HFFc6 (cell line): ENCODE measurements around the gene SAMSN1. TPM values are rescaled to one million over a fixed set of nuclear protein-coding genes. Genes with fewer than 3 reads are reported as not detected.
"Not testable (repeated sequence)": the region's sequence is repeated elsewhere in the genome, so short reads cannot be mapped to it uniquely, and the experiment has no call there.

Experiments used
- DNase-seq: peaks from one replicate; pipeline ENCODE4 v3.0.0-alpha.2; 2018
- H3K27ac Mint-ChIP-seq: 2 replicates; pipeline ENCODE4 v1.8.0; 2020; ENCODE audit warnings: mild to moderate bottlenecking, mixed read lengths
- H3K27me3 Mint-ChIP-seq: 2 replicates; pipeline ENCODE4 v1.8.0; 2021; ENCODE audit warnings: mild to moderate bottlenecking, moderate library complexity, mixed read lengths; ENCODE audit not compliant: insufficient read depth
- H3K36me3 Mint-ChIP-seq: 2 replicates; pipeline ENCODE4 v1.8.0; 2021; ENCODE audit warnings: low read depth, mixed read lengths
- H3K4me1 Mint-ChIP-seq: 2 replicates; pipeline ENCODE4 v1.8.0; 2020; ENCODE audit warnings: low read depth, mixed read lengths
- H3K4me3 Mint-ChIP-seq: 2 replicates; pipeline ENCODE4 v1.8.0; 2020; ENCODE audit warnings: mild to moderate bottlenecking, moderate library complexity, mixed read lengths
- H3K9me3 Mint-ChIP-seq: 2 replicates; pipeline ENCODE4 v1.8.0; 2020; ENCODE audit warnings: mild to moderate bottlenecking, mixed read lengths
- total RNA-seq, 6 experiments: library from RNA; stranded (reverse); fragmentation: NEBNext Ultra II Directional; extraction: Animal tissue kit (Norgen Biotek cat#: 25700); gene quantifications; 2 replicates in 1 of 6; 3 replicates in 5 of 6; pipeline ENCODE4 v1.2.3, GENCODE V29; 2021
- TF ChIP-seq, protein P1 (sequence below): fragments of 200-600 bp; sonication (generic); IDR thresholded peaks from 2 replicates; pipeline ENCODE4 v1.5.0; 2021; ENCODE audit warnings: antibody characterized with exemption, mild to moderate bottlenecking

SAMSN1 gene
- total RNA-seq, 6 experiments from 2014 or later = not detected

DNA sequence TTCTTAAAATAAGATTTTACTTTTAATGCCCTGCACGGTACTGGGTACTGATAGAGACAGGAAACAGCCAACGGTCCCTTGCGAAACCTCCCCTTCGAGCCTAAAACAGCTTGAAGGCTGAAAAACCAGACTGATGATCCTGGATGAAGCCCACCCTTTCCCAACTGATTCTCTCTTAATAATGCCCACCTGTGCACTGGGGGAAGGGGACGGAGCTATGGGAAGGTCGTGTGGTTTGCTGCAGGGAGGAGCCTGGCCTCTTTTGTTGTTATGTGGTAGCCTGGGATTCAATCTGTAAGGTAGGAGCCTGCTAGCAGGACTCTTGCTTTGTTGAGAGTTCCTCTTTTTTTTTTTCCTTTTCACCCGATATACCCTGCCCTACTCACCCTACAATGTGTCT is 25.6 kb downstream of the SAMSN1 start:
- Mint-ChIP-seq H3K36me3 (no peaks in the 10 kb centered on the region), H3K27ac (no peak overlapping the region), H3K9me3 (peaks cover 9% of the 10 kb centered on the region; the same call in 1 of the 2 replicates), H3K27me3 (no peaks in the 10 kb centered on the region), H3K4me3 (no peak overlapping the region), H3K4me1 (no peaks in the 10 kb centered on the region)
- TF ChIP-seq, protein P1, sequence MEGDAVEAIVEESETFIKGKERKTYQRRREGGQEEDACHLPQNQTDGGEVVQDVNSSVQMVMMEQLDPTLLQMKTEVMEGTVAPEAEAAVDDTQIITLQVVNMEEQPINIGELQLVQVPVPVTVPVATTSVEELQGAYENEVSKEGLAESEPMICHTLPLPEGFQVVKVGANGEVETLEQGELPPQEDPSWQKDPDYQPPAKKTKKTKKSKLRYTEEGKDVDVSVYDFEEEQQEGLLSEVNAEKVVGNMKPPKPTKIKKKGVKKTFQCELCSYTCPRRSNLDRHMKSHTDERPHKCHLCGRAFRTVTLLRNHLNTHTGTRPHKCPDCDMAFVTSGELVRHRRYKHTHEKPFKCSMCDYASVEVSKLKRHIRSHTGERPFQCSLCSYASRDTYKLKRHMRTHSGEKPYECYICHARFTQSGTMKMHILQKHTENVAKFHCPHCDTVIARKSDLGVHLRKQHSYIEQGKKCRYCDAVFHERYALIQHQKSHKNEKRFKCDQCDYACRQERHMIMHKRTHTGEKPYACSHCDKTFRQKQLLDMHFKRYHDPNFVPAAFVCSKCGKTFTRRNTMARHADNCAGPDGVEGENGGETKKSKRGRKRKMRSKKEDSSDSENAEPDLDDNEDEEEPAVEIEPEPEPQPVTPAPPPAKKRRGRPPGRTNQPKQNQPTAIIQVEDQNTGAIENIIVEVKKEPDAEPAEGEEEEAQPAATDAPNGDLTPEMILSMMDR = no peak
- no peak for DNase-seq

DNA sequence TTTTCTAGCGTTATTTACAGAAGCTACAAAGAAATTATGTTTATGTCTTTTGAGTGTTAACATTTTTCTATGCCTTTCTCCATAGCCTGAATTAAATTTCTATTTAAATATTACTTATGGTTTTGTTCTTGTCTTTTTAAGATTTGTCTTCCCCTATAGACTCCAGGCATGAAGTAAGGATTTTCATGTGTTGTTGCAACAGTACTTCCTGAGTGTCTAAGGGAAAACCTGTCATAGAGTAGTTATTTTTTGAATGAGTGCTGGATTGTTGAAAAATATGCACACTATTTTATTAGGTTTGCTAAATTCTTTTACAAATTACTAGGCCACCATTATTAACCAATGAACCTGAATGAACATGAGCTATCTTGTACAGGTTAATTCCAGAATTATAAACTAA is 27.1 kb downstream of the SAMSN1 start:
- no peak overlapping the region for H3K27ac Mint-ChIP-seq
- TF ChIP-seq, protein P1 = no peak
- DNase-seq = no peak
- H3K27me3 Mint-ChIP-seq = no peaks in the 10 kb centered on the region
- no peak overlapping the region for H3K4me3 Mint-ChIP-seq
- H3K4me1 Mint-ChIP-seq = no peaks in the 10 kb centered on the region
- H3K36me3 Mint-ChIP-seq = no peaks in the 10 kb centered on the region
- H3K9me3 Mint-ChIP-seq = peaks cover 24% of the 10 kb centered on the region

DNA sequence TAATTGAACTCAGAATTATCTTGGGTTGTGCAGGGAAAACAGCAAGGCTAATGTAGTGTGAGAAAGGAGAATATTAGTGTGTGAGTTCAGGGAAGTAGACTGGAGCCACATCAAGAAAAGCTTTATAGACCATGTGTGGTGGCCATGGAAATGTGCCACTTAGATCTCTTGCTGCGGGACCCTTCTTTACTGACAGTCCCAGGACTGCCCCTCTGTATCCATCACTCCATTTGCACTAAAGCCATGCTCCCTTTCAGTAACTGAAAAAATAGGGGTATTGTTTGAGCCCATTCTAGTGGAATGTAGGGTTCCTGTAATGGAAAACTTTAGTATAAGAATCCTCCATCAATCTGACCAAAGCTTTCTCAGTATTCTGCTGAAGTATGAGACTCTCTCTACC is 32.3 kb downstream of the SAMSN1 start:
- Mint-ChIP-seq H3K4me1 (no peaks in the 10 kb centered on the region), H3K4me3 (no peak overlapping the region), H3K27ac (no peak overlapping the region), H3K27me3 (no peaks in the 10 kb centered on the region), H3K9me3 (peaks cover 42% of the 10 kb centered on the region), H3K36me3 (no peaks in the 10 kb centered on the region)
- TF ChIP-seq, protein P1 = no peak
- DNase-seq = no peak

DNA sequence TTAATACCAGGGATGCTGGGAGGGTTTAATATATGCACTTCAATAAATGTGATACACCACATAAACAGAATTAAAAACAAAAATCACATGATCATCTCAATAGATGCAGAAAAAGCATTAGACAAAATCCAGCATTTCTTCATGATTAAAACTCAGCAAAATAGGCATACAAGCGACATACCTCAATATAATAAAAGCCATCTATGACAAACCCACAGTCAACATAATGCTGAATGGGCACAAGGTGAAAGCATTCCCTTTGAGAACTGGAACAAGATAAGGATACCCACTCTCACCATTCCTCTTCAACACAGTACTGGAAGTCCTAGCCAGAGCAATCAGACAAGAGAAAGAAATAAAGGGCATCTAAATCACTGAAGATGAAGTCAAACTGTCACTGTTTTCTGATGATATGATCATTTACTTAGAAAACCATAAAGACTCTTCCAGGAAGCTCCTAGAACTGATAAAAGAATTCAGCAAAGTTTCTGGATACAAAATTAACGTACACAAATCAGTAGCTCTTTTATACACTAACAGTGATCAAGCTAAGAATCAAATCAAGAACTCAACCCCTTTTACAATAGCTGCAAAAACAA is 39.2 kb downstream of the SAMSN1 start:
- not testable (repeated sequence) for H3K27me3 Mint-ChIP-seq, DNase-seq, H3K4me1 Mint-ChIP-seq, H3K27ac Mint-ChIP-seq, H3K4me3 Mint-ChIP-seq, H3K36me3 Mint-ChIP-seq
- peaks cover 61% of the 10 kb centered on the region for H3K9me3 Mint-ChIP-seq

DNA sequence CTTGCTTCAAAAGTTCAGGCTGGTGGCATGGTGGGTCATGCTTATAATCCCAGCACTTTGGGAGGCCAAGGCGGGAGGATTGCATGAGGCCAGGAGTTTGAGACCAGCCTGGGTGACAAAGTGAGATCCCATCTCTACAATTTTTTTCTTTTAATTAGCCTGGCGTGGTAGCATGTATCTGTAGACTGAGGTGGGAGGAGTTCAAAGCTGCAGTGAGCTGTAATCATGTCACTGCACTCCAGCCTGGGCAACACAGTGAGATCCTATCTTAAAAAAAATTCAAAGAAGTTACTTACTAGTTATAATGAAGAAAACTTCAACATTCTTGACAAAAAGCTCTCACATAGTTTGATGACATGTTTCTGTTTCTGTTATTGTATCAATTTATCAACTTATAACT is 45.2 kb downstream of the SAMSN1 start:
- Mint-ChIP-seq H3K9me3 (peaks cover 50% of the 10 kb centered on the region), H3K4me1 (no peaks in the 10 kb centered on the region), H3K27me3 (no peaks in the 10 kb centered on the region), H3K36me3 (no peaks in the 10 kb centered on the region), H3K27ac (no peak overlapping the region), H3K4me3 (no peak overlapping the region)
- no peak for DNase-seq
- TF ChIP-seq, protein P1 = no peak

DNA sequence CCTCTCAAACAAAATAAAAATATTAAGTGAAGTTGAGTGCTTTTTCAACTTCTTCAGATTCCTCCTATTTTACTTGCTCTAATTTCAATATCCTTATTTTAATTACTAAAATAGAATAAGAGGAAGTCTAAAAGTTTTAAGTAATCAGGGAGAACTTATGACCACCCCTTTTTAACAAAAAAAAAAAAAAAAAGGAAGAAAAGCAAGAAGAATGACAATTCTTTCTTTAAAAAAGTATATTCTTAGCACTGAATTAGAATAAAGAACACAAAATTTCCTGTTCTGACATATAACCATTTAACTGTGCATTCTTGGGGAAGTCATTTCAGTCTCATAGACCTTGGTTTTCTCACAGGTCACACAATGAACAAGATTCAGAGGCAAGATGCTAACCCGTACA is 46.8 kb downstream of the SAMSN1 start:
- H3K9me3 Mint-ChIP-seq = peaks cover 46% of the 10 kb centered on the region
- no peak overlapping the region for H3K27ac Mint-ChIP-seq
- no peaks in the 10 kb centered on the region for H3K36me3 Mint-ChIP-seq
- no peaks in the 10 kb centered on the region; the same call in 1 of the 2 replicates for H3K27me3 Mint-ChIP-seq
- H3K4me3 Mint-ChIP-seq = no peak overlapping the region
- TF ChIP-seq, protein P1 = no peak
- H3K4me1 Mint-ChIP-seq = no peaks in the 10 kb centered on the region
- no peak for DNase-seq
